Measurements from ENCODE around the gene UST.
"Not testable (repeated sequence)": the region's sequence is repeated elsewhere in the genome, so short reads cannot be mapped to it uniquely, and the experiment has no call there.

UST gene

GRCh38 chr6:148779142-148779562, 32.3 kb downstream of the UST start:
- peaks cover 9% of the 10 kb centered on the region for H3K79me1 ChIP-seq (ENCODE audit: low read length)
- H3K36me3 ChIP-seq (ENCODE audit: control insufficient read depth, insufficient read depth, low read length) = no peaks in the 10 kb centered on the region
- no peaks in the 10 kb centered on the region for H3K27me3 ChIP-seq (ENCODE audit: insufficient read depth, low read length, poor library complexity)
- no peak overlapping the region for H2BK120ac ChIP-seq (ENCODE audit: low read depth, low read length)
- H3K18ac ChIP-seq (ENCODE audit: low read length) = no peak overlapping the region
- H3K4me1 ChIP-seq (ENCODE audit: control insufficient read depth, low read depth, low read length) = no peaks in the 10 kb centered on the region
- H3K4me3 ChIP-seq (ENCODE audit: low read length) = no peak overlapping the region
- no peak overlapping the region for H3K56ac ChIP-seq (ENCODE audit: low read length)
- H2AK5ac ChIP-seq (ENCODE audit: low read length) = no peak overlapping the region
- H4K5ac ChIP-seq (ENCODE audit: low read length) = no peak overlapping the region
- no CpG with 5 or more reads among the region's 6 CpGs for WGBS (ENCODE audit: extremely low coverage, insufficient coverage, low lambda C conversion rate)
- H3K4me2 ChIP-seq (ENCODE audit: low read length) = no peak overlapping the region
- no peak overlapping the region for H3K9ac ChIP-seq (ENCODE audit: low read length)
- H3K27ac ChIP-seq (ENCODE audit: low read depth, low read length) = no peak overlapping the region
- H3K4ac ChIP-seq (ENCODE audit: low read depth, low read length) = no peak overlapping the region
- no peak overlapping the region for H3K23ac ChIP-seq (ENCODE audit: low read length)
- H2BK5ac ChIP-seq (ENCODE audit: low read length) = no peak overlapping the region
- H2BK15ac ChIP-seq (replicated peaks; ENCODE audit: low read depth) = no peak overlapping the region
- H4K8ac ChIP-seq (ENCODE audit: low read depth, low read length) = no peak overlapping the region
- H3K79me2 ChIP-seq (ENCODE audit: control insufficient read depth, insufficient read depth, low read length) = peaks cover 17% of the 10 kb centered on the region
- no peak for DNase-seq

GRCh38 chr6:148780423-148780822, 33.6 kb downstream of the UST start:
- H2BK5ac ChIP-seq (ENCODE audit: low read length); H3K27ac ChIP-seq (ENCODE audit: low read depth, low read length); H3K27me3 ChIP-seq (ENCODE audit: insufficient read depth, low read length, poor library complexity); H2BK120ac ChIP-seq (ENCODE audit: low read depth, low read length); H3K18ac ChIP-seq (ENCODE audit: low read length); H3K23ac ChIP-seq (ENCODE audit: low read length); H2BK15ac ChIP-seq (replicated peaks; ENCODE audit: low read depth); H3K4ac ChIP-seq (ENCODE audit: low read depth, low read length); H2AK5ac ChIP-seq (ENCODE audit: low read length); H3K79me1 ChIP-seq (ENCODE audit: low read length); H4K5ac ChIP-seq (ENCODE audit: low read length); DNase-seq; H3K9ac ChIP-seq (ENCODE audit: low read length); H3K4me1 ChIP-seq (ENCODE audit: control insufficient read depth, low read depth, low read length); H3K4me3 ChIP-seq (ENCODE audit: low read length); H3K4me2 ChIP-seq (ENCODE audit: low read length); H3K56ac ChIP-seq (ENCODE audit: low read length); H4K8ac ChIP-seq (ENCODE audit: low read depth, low read length); H3K36me3 ChIP-seq (ENCODE audit: control insufficient read depth, insufficient read depth, low read length): not testable (repeated sequence)
- peaks cover 13% of the 10 kb centered on the region for H3K79me2 ChIP-seq (ENCODE audit: control insufficient read depth, insufficient read depth, low read length)
- WGBS (ENCODE audit: extremely low coverage, insufficient coverage, low lambda C conversion rate) = no CpG with 5 or more reads among the region's 1 CpG

GRCh38 chr6:148780918-148781436, 34.1 kb downstream of the UST start:
- Histone ChIP-seq H3K4me3 (ENCODE audit: low read length) (no peak overlapping the region), H3K36me3 (ENCODE audit: control insufficient read depth, insufficient read depth, low read length) (no peaks in the 10 kb centered on the region), H3K4ac (ENCODE audit: low read depth, low read length) (no peak overlapping the region), H3K27ac (ENCODE audit: low read depth, low read length) (no peak overlapping the region), H4K5ac (ENCODE audit: low read length) (no peak overlapping the region), H2BK15ac (replicated peaks; ENCODE audit: low read depth) (no peak overlapping the region), H3K23ac (ENCODE audit: low read length) (no peak overlapping the region), H2BK5ac (ENCODE audit: low read length) (no peak overlapping the region), H3K4me1 (ENCODE audit: control insufficient read depth, low read depth, low read length) (no peaks in the 10 kb centered on the region), H3K4me2 (ENCODE audit: low read length) (no peak overlapping the region), H2BK120ac (ENCODE audit: low read depth, low read length) (no peak overlapping the region), H3K18ac (ENCODE audit: low read length) (no peak overlapping the region), H3K27me3 (ENCODE audit: insufficient read depth, low read length, poor library complexity) (no peaks in the 10 kb centered on the region), H2AK5ac (ENCODE audit: low read length) (no peak overlapping the region), H4K8ac (ENCODE audit: low read depth, low read length) (no peak overlapping the region), H3K79me1 (ENCODE audit: low read length) (peaks cover 6% of the 10 kb centered on the region), H3K9ac (ENCODE audit: low read length) (no peak overlapping the region), H3K56ac (ENCODE audit: low read length) (no peak overlapping the region), H3K79me2 (ENCODE audit: control insufficient read depth, insufficient read depth, low read length) (peaks cover 13% of the 10 kb centered on the region)
- DNase-seq = no peak
- no CpG with 5 or more reads among the region's 7 CpGs for WGBS (ENCODE audit: extremely low coverage, insufficient coverage, low lambda C conversion rate)

- peaks cover 26% of the 10 kb centered on the region for H3K79me2 ChIP-seq (ENCODE audit: control insufficient read depth, insufficient read depth, low read length)
- H2BK120ac ChIP-seq (ENCODE audit: low read depth, low read length) = no peak overlapping the region
- H3K27ac ChIP-seq (ENCODE audit: low read depth, low read length) = no peak overlapping the region
- no peak for DNase-seq
- no peak overlapping the region for H3K9ac ChIP-seq (ENCODE audit: low read length)
- H4K5ac ChIP-seq (ENCODE audit: low read length) = no peak overlapping the region
- no CpG with 5 or more reads among the region's 11 CpGs for WGBS (ENCODE audit: extremely low coverage, insufficient coverage, low lambda C conversion rate)
- no peak overlapping the region for H3K4me2 ChIP-seq (ENCODE audit: low read length)
- no peak overlapping the region for H3K23ac ChIP-seq (ENCODE audit: low read length)
- no peaks in the 10 kb centered on the region for H3K36me3 ChIP-seq (ENCODE audit: control insufficient read depth, insufficient read depth, low read length)
- H3K27me3 ChIP-seq (ENCODE audit: insufficient read depth, low read length, poor library complexity) = no peaks in the 10 kb centered on the region
- no peaks in the 10 kb centered on the region for H3K4me1 ChIP-seq (ENCODE audit: control insufficient read depth, low read depth, low read length)
- no peak overlapping the region for H3K4me3 ChIP-seq (ENCODE audit: low read length)
- no peak overlapping the region for H3K18ac ChIP-seq (ENCODE audit: low read length)
- no peak overlapping the region for H3K4ac ChIP-seq (ENCODE audit: low read depth, low read length)
- H2AK5ac ChIP-seq (ENCODE audit: low read length) = no peak overlapping the region
- no peak overlapping the region for H4K8ac ChIP-seq (ENCODE audit: low read depth, low read length)
- peaks cover 5% of the 10 kb centered on the region for H3K79me1 ChIP-seq (ENCODE audit: low read length)
- H2BK5ac ChIP-seq (ENCODE audit: low read length) = no peak overlapping the region
- H2BK15ac ChIP-seq (replicated peaks; ENCODE audit: low read depth) = no peak overlapping the region
- H3K56ac ChIP-seq (ENCODE audit: low read length) = no peak overlapping the region
These were observed 43.1 kb downstream of the UST start for GRCh38 chr6:148789948-148790347.

- no peak overlapping the region for H3K4me2 ChIP-seq (ENCODE audit: low read length)
- H3K4ac ChIP-seq (ENCODE audit: low read depth, low read length) = no peak overlapping the region
- no peak overlapping the region for H2BK15ac ChIP-seq (replicated peaks; ENCODE audit: low read depth)
- DNase-seq = no peak
- H3K18ac ChIP-seq (ENCODE audit: low read length) = no peak overlapping the region
- H3K27me3 ChIP-seq (ENCODE audit: insufficient read depth, low read length, poor library complexity) = no peaks in the 10 kb centered on the region
- no peaks in the 10 kb centered on the region for H3K4me1 ChIP-seq (ENCODE audit: control insufficient read depth, low read depth, low read length)
- no CpG with 5 or more reads among the region's 10 CpGs for WGBS (ENCODE audit: extremely low coverage, insufficient coverage, low lambda C conversion rate)
- H2BK5ac ChIP-seq (ENCODE audit: low read length) = no peak overlapping the region
- H4K8ac ChIP-seq (ENCODE audit: low read depth, low read length) = no peak overlapping the region
- no peak overlapping the region for H2BK120ac ChIP-seq (ENCODE audit: low read depth, low read length)
- H3K4me3 ChIP-seq (ENCODE audit: low read length) = no peak overlapping the region
- H3K27ac ChIP-seq (ENCODE audit: low read depth, low read length) = no peak overlapping the region
- no peak overlapping the region for H4K5ac ChIP-seq (ENCODE audit: low read length)
- no peaks in the 10 kb centered on the region for H3K36me3 ChIP-seq (ENCODE audit: control insufficient read depth, insufficient read depth, low read length)
- peaks cover 5% of the 10 kb centered on the region for H3K79me1 ChIP-seq (ENCODE audit: low read length)
- H3K79me2 ChIP-seq (ENCODE audit: control insufficient read depth, insufficient read depth, low read length) = peaks cover 29% of the 10 kb centered on the region
- no peak overlapping the region for H3K23ac ChIP-seq (ENCODE audit: low read length)
- no peak overlapping the region for H3K9ac ChIP-seq (ENCODE audit: low read length)
- no peak overlapping the region for H2AK5ac ChIP-seq (ENCODE audit: low read length)
- no peak overlapping the region for H3K56ac ChIP-seq (ENCODE audit: low read length)
These were observed 43.6 kb downstream of the UST start for GRCh38 chr6:148790404-148790803.

GRCh38 chr6:148790817-148791216, 44.0 kb downstream of the UST start:
- Histone ChIP-seq H4K5ac (ENCODE audit: low read length) (no peak overlapping the region), H3K9ac (ENCODE audit: low read length) (no peak overlapping the region), H3K27ac (ENCODE audit: low read depth, low read length) (no peak overlapping the region), H3K23ac (ENCODE audit: low read length) (no peak overlapping the region), H3K4ac (ENCODE audit: low read depth, low read length) (no peak overlapping the region), H2BK5ac (ENCODE audit: low read length) (no peak overlapping the region), H3K56ac (ENCODE audit: low read length) (no peak overlapping the region), H2BK120ac (ENCODE audit: low read depth, low read length) (no peak overlapping the region), H3K4me3 (ENCODE audit: low read length) (no peak overlapping the region), H3K36me3 (ENCODE audit: control insufficient read depth, insufficient read depth, low read length) (no peaks in the 10 kb centered on the region), H3K4me2 (ENCODE audit: low read length) (no peak overlapping the region), H3K4me1 (ENCODE audit: control insufficient read depth, low read depth, low read length) (no peaks in the 10 kb centered on the region), H3K79me2 (ENCODE audit: control insufficient read depth, insufficient read depth, low read length) (peaks cover 30% of the 10 kb centered on the region), H3K18ac (ENCODE audit: low read length) (no peak overlapping the region), H2BK15ac (replicated peaks; ENCODE audit: low read depth) (no peak overlapping the region), H2AK5ac (ENCODE audit: low read length) (no peak overlapping the region), H3K27me3 (ENCODE audit: insufficient read depth, low read length, poor library complexity) (no peaks in the 10 kb centered on the region), H3K79me1 (ENCODE audit: low read length) (peaks cover 5% of the 10 kb centered on the region), H4K8ac (ENCODE audit: low read depth, low read length) (no peak overlapping the region)
- DNase-seq = no peak
- no CpG with 5 or more reads among the region's 10 CpGs for WGBS (ENCODE audit: extremely low coverage, insufficient coverage, low lambda C conversion rate)

All from mesendoderm (in vitro differentiated cells).